ENCODE measurements around the gene LGMN. TPM values are rescaled to one million over a fixed set of nuclear protein-coding genes. Genes with fewer than 3 reads are reported as not detected.
"Not testable (repeated sequence)": the region's sequence is repeated elsewhere in the genome, so short reads cannot be mapped to it uniquely, and the experiment has no call there.

LGMN gene
- total and polyA plus RNA-seq, 2 donors (not counting 1 experiment from before 2014, with no cell fraction given): 17.6 to 21.1 TPM

- POLR2A ChIA-PET; ATAC-seq (ENCODE audit: low read depth): not testable (repeated sequence)
Observed at GRCh38 chr14:92680330-92680729, 68.1 kb downstream of the LGMN start.

GRCh38 chr14:92679246-92679645, 69.2 kb downstream of the LGMN start:
- Histone ChIP-seq H3K9ac (ENCODE audit: low read length) (no peak overlapping the region), H3K4me2 (replicated peaks; ENCODE audit: low read depth, low read length, poor library complexity, severe bottlenecking) (no peak overlapping the region), H3K9me3 (ENCODE audit: control extremely low read depth in 1 of 3, control insufficient read depth in 2 of 3, insufficient read depth in 1 of 3, low read length in 2 of 3) (peaks cover 0 to 20% (median 0%) of the 10 kb centered on the region in 3 donors), H3K4me1 (ENCODE audit: control insufficient read depth in 2 of 2, insufficient read depth in 2 of 2, low read length in 2 of 2) (peaks cover 44 to 48% of the 10 kb centered on the region in 2 donors), H2AFZ (ENCODE audit: insufficient read depth, low read depth, low read length, poor library complexity, severe bottlenecking) (no peak overlapping the region), H3K79me2 (ENCODE audit: control insufficient read depth, insufficient read depth, low read length) (peaks cover 41% of the 10 kb centered on the region), H3K27me3 (replicated peaks in 1 of 4; ENCODE audit: control extremely low read depth in 1 of 4, control insufficient read depth in 3 of 4, insufficient read depth in 4 of 4, low read length in 3 of 4) (no peaks in the 10 kb centered on the region), H3K36me3 (replicated peaks in 1 of 2; ENCODE audit: control extremely low read depth in 1 of 2, control insufficient read depth in 1 of 2, extremely low read depth in 1 of 2, insufficient read depth in 2 of 2, low read length in 1 of 2) (peaks cover 2 to 81% of the 10 kb centered on the region in 2 experiments), H3K4me3 (ENCODE audit: control extremely low read depth in 1 of 5, extremely low read depth in 1 of 5, insufficient read depth in 1 of 5, low read depth in 2 of 5, low read length in 4 of 5) (no peak overlapping the region), H3K27ac (ENCODE audit: low read length in 2 of 2) (peak overlapping the region in 1 of 2 donors; percentile 66), H4K20me1 (ENCODE audit: control insufficient read depth, insufficient read depth, low read length, poor library complexity, severe bottlenecking) (peaks cover 77% of the 10 kb centered on the region)
- TF ChIP-seq CTCF (IDR thresholded peaks at IDR 0.05) (no peak), EZH2 (IDR thresholded peaks at IDR 0.05; ENCODE audit: borderline replicate concordance, insufficient read depth, low read depth, low read length, poor library complexity, severe bottlenecking) (no peak)
- DNase-seq (no peak), ATAC-seq (ENCODE audit: low read depth) (no peak)
- ChIA-PET CTCF (interaction anchor here (1.6 to 5.2 kb wide), 5 partner anchors 14 to 104 kb away, joined by 3 to 94 read pairs (median 29); no protein-coding TSS in a partner anchor), POLR2A (no interaction called here)
- WGBS (ENCODE audit: insufficient coverage): 95% methylated on average over 4 of the region's 4 CpGs
- Mint-ChIP-seq H3K4me3 (no peak overlapping the region), H3K27me3 (no peaks in the 10 kb centered on the region), H3K9me3 (ENCODE audit: insufficient read depth) (no peaks in the 10 kb centered on the region), H3K4me1 (peaks cover 52% of the 10 kb centered on the region), H3K27ac (peak overlapping the region; percentile 84)
- intact Hi-C loops (cut with micrococcal nuclease): no loop called here

More at GRCh38 chr14:92680330-92680729, 68.1 kb downstream of the LGMN start:
- H3K9ac ChIP-seq (ENCODE audit: low read length); H3K9me3 Mint-ChIP-seq (ENCODE audit: insufficient read depth); H3K4me3 ChIP-seq (ENCODE audit: control extremely low read depth in 1 of 5, extremely low read depth in 1 of 5, insufficient read depth in 1 of 5, low read depth in 2 of 5, low read length in 4 of 5); H3K4me2 ChIP-seq (replicated peaks; ENCODE audit: low read depth, low read length, poor library complexity, severe bottlenecking); H3K4me3 Mint-ChIP-seq; H3K27me3 Mint-ChIP-seq; H3K27me3 ChIP-seq (replicated peaks in 1 of 4; ENCODE audit: control extremely low read depth in 1 of 4, control insufficient read depth in 3 of 4, insufficient read depth in 4 of 4, low read length in 3 of 4); DNase-seq; H2AFZ ChIP-seq (ENCODE audit: insufficient read depth, low read depth, low read length, poor library complexity, severe bottlenecking): not testable (repeated sequence)
- Histone ChIP-seq H3K27ac (ENCODE audit: low read length in 2 of 2) (peak overlapping the region in 1 of 2 donors; percentile 66), H3K79me2 (ENCODE audit: control insufficient read depth, insufficient read depth, low read length) (peaks cover 37% of the 10 kb centered on the region), H4K20me1 (ENCODE audit: control insufficient read depth, insufficient read depth, low read length, poor library complexity, severe bottlenecking) (peaks cover 86% of the 10 kb centered on the region), H3K36me3 (replicated peaks in 1 of 2; ENCODE audit: control extremely low read depth in 1 of 2, control insufficient read depth in 1 of 2, extremely low read depth in 1 of 2, insufficient read depth in 2 of 2, low read length in 1 of 2) (peaks cover 2 to 91% of the 10 kb centered on the region in 2 experiments), H3K9me3 (ENCODE audit: control extremely low read depth in 1 of 3, control insufficient read depth in 2 of 3, insufficient read depth in 1 of 3, low read length in 2 of 3) (peaks cover 0 to 20% (median 0%) of the 10 kb centered on the region in 3 donors), H3K4me1 (ENCODE audit: control insufficient read depth in 2 of 2, insufficient read depth in 2 of 2, low read length in 2 of 2) (peaks cover 38% of the 10 kb centered on the region in 2 donors)
- H3K27ac Mint-ChIP-seq: peak overlapping the region; percentile 50
- CTCF ChIA-PET: interaction anchor here (0.6 to 5.2 kb wide), 32 partner anchors 10 to 775 kb away, joined by 3 to 94 read pairs (median 4); partner anchors contain the start of genes CPSF2, GOLGA5 and NDUFB1
- 90% methylated on average over 3 of the region's 4 CpGs for WGBS (ENCODE audit: insufficient coverage)
- peaks cover 44% of the 10 kb centered on the region for H3K4me1 Mint-ChIP-seq
- intact Hi-C loops (cut with micrococcal nuclease): loop anchor here (2.0 to 10.0 kb wide), 2 partner anchors 174 to 546 kb away; no protein-coding TSS in a partner anchor

Measured in B cell (primary cell).